IPS-20b (cell line): ENCODE data around the gene SLC30A4.
"Not testable (repeated sequence)": the region's sequence is repeated elsewhere in the genome, so short reads cannot be mapped to it uniquely, and the experiment has no call there.

ENCODE experiments used
- H3K27ac ChIP-seq: one replicate; pipeline ENCODE4 v1.5.1; 2013; ENCODE audit warnings: low read length
- H3K27me3 ChIP-seq: 2 replicates; pipeline ENCODE4 v1.6.1; 2013; ENCODE audit warnings: mild to moderate bottlenecking, low read length, inconsistent platforms; ENCODE audit not compliant: insufficient read depth
- H3K36me3 ChIP-seq: 2 replicates; pipeline ENCODE4 v1.6.1; 2013; ENCODE audit warnings: low read depth, mild to moderate bottlenecking, inconsistent platforms, low read length, moderate library complexity; ENCODE audit not compliant: insufficient read depth
- H3K4me1 ChIP-seq: 2 replicates; pipeline ENCODE4 v1.6.1; 2013; ENCODE audit warnings: mild to moderate bottlenecking, control low read depth, inconsistent platforms, low read length, moderate library complexity; ENCODE audit not compliant: insufficient read depth
- H3K4me3 ChIP-seq: 2 replicates; pipeline ENCODE4 v1.5.1; 2013; ENCODE audit warnings: mild to moderate bottlenecking, low read length, inconsistent platforms
- H3K9ac ChIP-seq: 2 replicates; pipeline ENCODE4 v1.6.1; 2013; ENCODE audit warnings: low read depth, mild to moderate bottlenecking, inconsistent platforms, low read length, moderate library complexity
- H3K9me3 ChIP-seq: 2 replicates; pipeline ENCODE4 v1.6.1; 2013; ENCODE audit warnings: mild to moderate bottlenecking, low read depth, low read length, inconsistent platforms; ENCODE audit not compliant: insufficient read depth

Gene SLC30A4

GRCh38 chr15:45539680-45540079 is 17.1 kb upstream of the SLC30A4 start:
- H3K27ac ChIP-seq, result no peak overlapping the region
- H3K9ac ChIP-seq, result no peak overlapping the region
- H3K27me3 ChIP-seq, result no peaks in the 10 kb centered on the region
- peaks cover 3% of the 10 kb centered on the region; the same call in 1 of the 2 replicates for H3K4me1 ChIP-seq
- no peak overlapping the region for H3K4me3 ChIP-seq
- no peaks in the 10 kb centered on the region for H3K9me3 ChIP-seq
- no peaks in the 10 kb centered on the region for H3K36me3 ChIP-seq

- H3K9ac ChIP-seq, result no peak overlapping the region
- no peak overlapping the region for H3K27ac ChIP-seq
- no peaks in the 10 kb centered on the region for H3K36me3 ChIP-seq
- H3K4me3 ChIP-seq, result no peak overlapping the region
- no peaks in the 10 kb centered on the region for H3K9me3 ChIP-seq
- H3K27me3 ChIP-seq, result 0 out of 2 replicates have a peak, but pooled peaks cover 4% of the 10 kb centered on the region
- peaks cover 3% of the 10 kb centered on the region; the same call in 1 of the 2 replicates for H3K4me1 ChIP-seq
Measured at GRCh38 chr15:45536934-45537333, 14.4 kb upstream of the SLC30A4 start.

GRCh38 chr15:45535486-45536042 is 13.0 kb upstream of the SLC30A4 start:
- no peaks in the 10 kb centered on the region for H3K36me3 ChIP-seq
- no peak overlapping the region for H3K27ac ChIP-seq
- no peaks in the 10 kb centered on the region for H3K9me3 ChIP-seq
- H3K9ac ChIP-seq, result 0 out of 2 replicates have a peak overlapping the region, but pooled peaks have one; percentile 10
- peaks cover 3% of the 10 kb centered on the region; the same call in 1 of the 2 replicates for H3K4me1 ChIP-seq
- 0 out of 2 replicates have a peak, but pooled peaks cover 4% of the 10 kb centered on the region for H3K27me3 ChIP-seq
- H3K4me3 ChIP-seq, result no peak overlapping the region

- Histone ChIP-seq H3K4me1 (peaks cover 3% of the 10 kb centered on the region; the same call in 1 of the 2 replicates), H3K27me3 (0 out of 2 replicates have a peak, but pooled peaks cover 4% of the 10 kb centered on the region), H3K9ac (no peak overlapping the region), H3K36me3 (no peaks in the 10 kb centered on the region), H3K9me3 (no peaks in the 10 kb centered on the region), H3K4me3 (no peak overlapping the region), H3K27ac (no peak overlapping the region)
Measured at GRCh38 chr15:45534821-45535220, 12.3 kb upstream of the SLC30A4 start.

- H3K27ac ChIP-seq, H3K9ac ChIP-seq, H3K27me3 ChIP-seq, H3K36me3 ChIP-seq, H3K4me1 ChIP-seq, H3K4me3 ChIP-seq, H3K9me3 ChIP-seq: not testable (repeated sequence)
Measured at GRCh38 chr15:45532892-45533291, 10.3 kb upstream of the SLC30A4 start.

- H3K4me1 ChIP-seq, result no peaks in the 10 kb centered on the region
- H3K4me3 ChIP-seq, result no peak overlapping the region
- no peak overlapping the region for H3K27ac ChIP-seq
- H3K36me3 ChIP-seq, result no peaks in the 10 kb centered on the region
- H3K27me3 ChIP-seq, result peaks cover 31% of the 10 kb centered on the region
- no peak overlapping the region for H3K9ac ChIP-seq
- no peaks in the 10 kb centered on the region for H3K9me3 ChIP-seq
Measured at GRCh38 chr15:45529613-45530012, 7.1 kb upstream of the SLC30A4 start.

GRCh38 chr15:45527086-45527485 is 4.5 kb upstream of the SLC30A4 start:
- H3K9me3 ChIP-seq, result no peaks in the 10 kb centered on the region
- H3K9ac ChIP-seq, result no peak overlapping the region
- H3K36me3 ChIP-seq, result no peaks in the 10 kb centered on the region
- no peak overlapping the region for H3K4me3 ChIP-seq
- H3K27me3 ChIP-seq, result peaks cover 54% of the 10 kb centered on the region
- H3K27ac ChIP-seq, result no peak overlapping the region
- H3K4me1 ChIP-seq, result no peaks in the 10 kb centered on the region

- H3K4me3 ChIP-seq, result peak overlapping the region; percentile 64
- no peak overlapping the region for H3K27ac ChIP-seq
Measured at GRCh38 chr15:45523166-45523460, 558 bp upstream of the SLC30A4 start.

GRCh38 chr15:45521596-45522327 is 793 bp downstream of the SLC30A4 start:
- Histone ChIP-seq H3K27me3 (peaks cover 85% of the 10 kb centered on the region), H3K36me3 (no peaks in the 10 kb centered on the region), H3K4me1 (no peaks in the 10 kb centered on the region), H3K9ac (no peak overlapping the region), H3K27ac (no peak overlapping the region), H3K9me3 (no peaks in the 10 kb centered on the region), H3K4me3 (peak overlapping the region; percentile 64)

More at GRCh38 chr15:45523166-45523460, 558 bp upstream of the SLC30A4 start:
- H3K4me1 ChIP-seq, result no peaks in the 10 kb centered on the region
- no peaks in the 10 kb centered on the region for H3K36me3 ChIP-seq
- no peak overlapping the region for H3K9ac ChIP-seq
- H3K9me3 ChIP-seq, result no peaks in the 10 kb centered on the region
- H3K27me3 ChIP-seq, result peaks cover 89% of the 10 kb centered on the region

- Histone ChIP-seq H3K4me3 (no peak overlapping the region), H3K36me3 (no peaks in the 10 kb centered on the region), H3K9me3 (no peaks in the 10 kb centered on the region), H3K4me1 (no peaks in the 10 kb centered on the region; the same call in 1 of the 2 replicates), H3K27ac (no peak overlapping the region), H3K9ac (no peak overlapping the region), H3K27me3 (no peaks in the 10 kb centered on the region; the same call in 1 of the 2 replicates)
Measured at GRCh38 chr15:45510758-45511280, 11.7 kb downstream of the SLC30A4 start.

GRCh38 chr15:45507143-45507542 is 15.4 kb downstream of the SLC30A4 start:
- not testable (repeated sequence) for H3K4me1 ChIP-seq, H3K9ac ChIP-seq, H3K4me3 ChIP-seq, H3K36me3 ChIP-seq, H3K27ac ChIP-seq, H3K27me3 ChIP-seq, H3K9me3 ChIP-seq

GRCh38 chr15:45499426-45499825 is 23.1 kb downstream of the SLC30A4 start:
- no peaks in the 10 kb centered on the region for H3K4me1 ChIP-seq
- H3K4me3 ChIP-seq, result no peak overlapping the region
- no peaks in the 10 kb centered on the region for H3K27me3 ChIP-seq
- H3K9ac ChIP-seq, result no peak overlapping the region
- H3K36me3 ChIP-seq, result no peaks in the 10 kb centered on the region
- H3K9me3 ChIP-seq, result no peaks in the 10 kb centered on the region
- no peak overlapping the region for H3K27ac ChIP-seq
